ENCODE measurements around the gene PFKFB2.

PFKFB2 gene

DNA sequence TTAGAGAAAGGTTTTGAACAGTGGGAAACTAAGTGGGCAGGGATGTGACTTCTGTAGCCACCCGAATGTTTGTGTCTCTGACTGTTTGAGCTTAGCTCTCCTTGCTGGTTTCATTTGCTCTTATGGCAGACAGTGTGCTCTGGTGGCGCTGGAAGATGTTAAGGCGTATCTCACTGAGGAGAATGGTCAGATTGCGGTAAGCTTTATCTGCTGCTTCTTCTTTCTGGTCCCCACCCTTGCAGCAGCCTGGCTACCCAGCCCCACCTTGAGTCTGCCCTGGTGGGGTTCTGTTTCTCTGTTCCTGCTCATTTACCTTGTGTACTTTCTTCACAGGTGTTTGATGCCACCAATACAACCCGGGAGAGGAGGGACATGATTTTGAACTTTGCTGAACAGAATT lies 9.9 kb downstream of the PFKFB2 start:
- TF ChIP-seq, protein P1, sequence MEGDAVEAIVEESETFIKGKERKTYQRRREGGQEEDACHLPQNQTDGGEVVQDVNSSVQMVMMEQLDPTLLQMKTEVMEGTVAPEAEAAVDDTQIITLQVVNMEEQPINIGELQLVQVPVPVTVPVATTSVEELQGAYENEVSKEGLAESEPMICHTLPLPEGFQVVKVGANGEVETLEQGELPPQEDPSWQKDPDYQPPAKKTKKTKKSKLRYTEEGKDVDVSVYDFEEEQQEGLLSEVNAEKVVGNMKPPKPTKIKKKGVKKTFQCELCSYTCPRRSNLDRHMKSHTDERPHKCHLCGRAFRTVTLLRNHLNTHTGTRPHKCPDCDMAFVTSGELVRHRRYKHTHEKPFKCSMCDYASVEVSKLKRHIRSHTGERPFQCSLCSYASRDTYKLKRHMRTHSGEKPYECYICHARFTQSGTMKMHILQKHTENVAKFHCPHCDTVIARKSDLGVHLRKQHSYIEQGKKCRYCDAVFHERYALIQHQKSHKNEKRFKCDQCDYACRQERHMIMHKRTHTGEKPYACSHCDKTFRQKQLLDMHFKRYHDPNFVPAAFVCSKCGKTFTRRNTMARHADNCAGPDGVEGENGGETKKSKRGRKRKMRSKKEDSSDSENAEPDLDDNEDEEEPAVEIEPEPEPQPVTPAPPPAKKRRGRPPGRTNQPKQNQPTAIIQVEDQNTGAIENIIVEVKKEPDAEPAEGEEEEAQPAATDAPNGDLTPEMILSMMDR (IDR thresholded peaks at IDR 0.05): no peak

DNA sequence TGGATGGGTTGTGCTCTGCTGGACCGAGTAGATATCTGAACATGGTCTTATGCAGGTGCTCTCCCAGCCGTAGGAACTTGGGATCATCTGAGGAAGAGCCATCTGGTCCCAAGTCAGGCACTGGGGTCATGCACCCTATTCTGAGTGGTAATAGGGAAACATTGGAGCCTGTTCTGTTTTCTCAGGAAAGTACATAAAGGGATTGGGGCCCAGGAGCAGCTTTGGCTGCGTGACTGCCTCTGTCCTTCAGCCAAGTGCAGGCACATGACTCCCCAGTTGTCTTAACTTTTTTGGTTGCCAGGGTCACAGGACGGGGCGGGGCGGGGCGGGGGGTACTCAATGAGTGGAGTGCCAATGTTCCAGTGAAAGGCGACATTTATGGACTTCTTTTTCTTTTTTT lies 11.5 kb downstream of the PFKFB2 start:
- TF ChIP-seq, protein P1 (IDR thresholded peaks at IDR 0.05): no peak

DNA sequence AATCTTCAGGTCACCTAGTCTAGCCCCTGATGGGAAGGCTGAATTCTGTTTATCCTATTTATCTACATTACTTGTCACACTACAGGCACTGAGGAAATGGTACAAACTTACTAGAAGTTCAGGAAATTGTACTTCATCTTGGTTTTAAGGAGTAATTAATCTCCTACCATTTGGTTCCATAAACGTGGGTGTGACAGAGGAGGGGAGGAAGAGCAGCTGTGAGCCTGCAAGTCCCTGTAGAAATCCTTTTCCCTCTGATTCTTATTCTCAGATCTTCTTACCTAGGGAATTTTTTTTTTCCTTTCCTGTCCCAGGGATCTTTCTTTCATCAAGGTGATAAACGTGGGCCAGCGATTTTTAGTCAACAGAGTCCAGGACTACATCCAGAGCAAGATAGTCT lies 14.1 kb downstream of the PFKFB2 start:
- TF ChIP-seq, protein P1 (IDR thresholded peaks at IDR 0.05): no peak

DNA sequence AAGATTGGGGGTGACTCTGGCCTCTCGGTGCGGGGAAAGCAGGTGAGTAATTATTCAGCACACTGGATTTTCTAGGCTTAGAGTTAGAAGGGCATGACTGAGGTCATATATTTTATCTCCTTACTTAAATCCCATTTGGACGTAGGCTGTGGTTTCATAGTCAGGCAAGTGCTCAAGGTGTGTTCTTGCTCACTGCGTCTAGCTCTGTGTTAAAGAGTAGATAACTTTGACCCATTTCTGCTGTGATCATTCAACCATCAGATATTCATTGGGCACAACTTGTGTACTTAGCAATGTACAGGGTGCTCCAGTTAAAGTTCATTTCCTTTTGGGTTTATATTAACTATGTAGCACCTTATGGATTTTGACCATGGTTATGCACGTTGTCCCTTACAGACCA lies 14.6 kb downstream of the PFKFB2 start:
- TF ChIP-seq, protein P1 (IDR thresholded peaks at IDR 0.05): no peak

DNA sequence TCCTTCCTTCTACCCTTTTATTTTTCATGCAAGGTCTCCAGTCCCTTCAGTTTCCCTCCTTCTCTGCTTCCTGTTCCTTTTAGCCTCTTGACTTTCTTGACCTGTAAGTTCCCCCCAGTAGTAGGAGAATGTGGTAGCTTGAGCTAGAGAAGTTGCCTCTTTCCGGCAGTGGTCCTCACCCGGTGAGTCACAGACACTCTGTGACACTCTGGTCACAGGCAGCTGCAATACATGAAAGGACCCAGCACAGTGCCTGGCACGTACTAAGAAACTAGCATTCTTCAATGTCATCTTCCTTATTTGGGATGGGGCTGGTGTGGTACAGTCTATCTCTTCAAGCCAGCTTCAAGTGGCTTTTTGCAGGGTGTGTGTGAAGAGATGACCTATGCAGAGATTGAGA lies 16.0 kb downstream of the PFKFB2 start:
- TF ChIP-seq, protein P1 (IDR thresholded peaks at IDR 0.05): no peak

DNA sequence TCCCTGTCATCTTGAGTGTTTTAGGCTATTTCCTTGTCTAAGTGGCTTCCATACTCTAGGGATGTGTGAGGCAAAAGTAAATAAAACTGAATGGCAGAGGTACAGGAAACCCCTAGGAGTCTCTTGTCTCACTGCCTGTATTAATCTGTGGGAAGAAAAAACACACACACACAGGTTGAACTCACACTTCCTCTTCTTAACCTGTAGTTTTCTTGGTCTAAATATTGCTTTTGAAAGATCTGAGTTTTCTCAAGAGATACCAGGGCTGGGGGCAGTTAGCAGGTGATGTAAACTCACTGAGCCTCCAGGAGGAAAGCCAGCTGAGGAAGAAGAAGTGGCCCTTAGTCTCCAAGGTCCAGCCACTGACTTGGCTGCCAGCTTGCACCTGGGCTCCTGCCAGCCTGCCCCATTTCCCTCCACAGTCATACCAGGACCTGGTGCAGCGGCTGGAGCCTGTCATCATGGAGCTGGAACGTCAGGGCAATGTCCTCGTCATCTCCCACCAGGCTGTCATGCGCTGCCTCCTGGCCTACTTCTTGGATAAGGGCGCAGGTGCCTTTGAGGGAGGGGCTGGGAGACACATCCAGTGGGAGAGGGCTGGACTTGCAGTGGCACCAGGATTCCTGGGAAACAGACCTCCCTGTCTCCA lies 16.9 kb downstream of the PFKFB2 start:
- TF ChIP-seq, protein P1 (IDR thresholded peaks at IDR 0.05): no peak

DNA sequence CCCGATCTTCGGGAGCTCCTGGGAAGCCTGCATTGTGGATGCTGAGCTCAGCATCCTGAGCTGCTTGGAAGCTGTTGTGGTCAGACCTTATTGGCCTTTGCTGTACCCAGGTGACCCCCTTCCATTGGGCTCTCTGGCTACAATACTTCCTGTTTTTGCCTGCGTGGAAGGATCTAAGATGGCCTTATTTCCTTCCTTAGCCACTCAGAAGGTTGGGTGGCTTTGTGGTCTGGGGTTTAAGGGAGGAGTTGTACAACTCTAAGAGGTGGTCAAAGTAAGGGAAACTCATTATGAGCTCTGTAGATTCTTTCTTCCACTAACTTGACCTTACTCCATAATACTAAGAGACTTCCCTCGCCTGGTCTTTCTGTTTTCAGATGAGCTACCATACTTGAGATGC lies 17.7 kb downstream of the PFKFB2 start:
- TF ChIP-seq, protein P1 (IDR thresholded peaks at IDR 0.05): no peak

DNA sequence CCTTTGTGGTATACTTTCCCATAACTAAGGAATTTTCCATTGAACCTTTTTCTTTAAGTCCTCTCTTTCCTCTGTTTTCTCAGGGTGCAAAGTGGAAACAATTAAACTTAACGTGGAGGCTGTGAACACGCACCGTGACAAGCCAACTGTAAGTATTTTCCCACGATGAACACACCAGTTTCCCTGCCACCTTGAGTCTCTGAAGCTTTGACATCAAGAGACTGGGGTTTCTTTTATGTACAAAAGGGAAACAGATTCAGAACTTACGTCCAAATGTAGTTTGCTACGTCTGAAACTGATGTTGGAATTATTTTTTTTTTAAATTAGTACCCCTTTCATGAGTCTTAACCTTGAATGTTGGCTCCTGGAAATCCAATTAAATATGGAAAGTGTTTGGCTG lies 18.4 kb downstream of the PFKFB2 start:
- TF ChIP-seq, protein P1 (IDR thresholded peaks at IDR 0.05): no peak

Data from LNCAP (cell line).